WTC11 (cell line): ENCODE results near the gene JADE3. TPM values are rescaled to one million over a fixed set of nuclear protein-coding genes. Genes with fewer than 3 reads are reported as not detected.

Experiments used
- ATAC-seq: fragments of 200-7000 bp; cut with Tn5 transposase; 2 replicates; pipeline ENCODE4 v1.10.0; 2021; ENCODE audit warnings: mild to moderate bottlenecking, moderate library complexity
- CTCF ChIA-PET: fragments of 300-600 bp; sonication (Branson Sonifier 250); formaldehyde crosslinking; loops from one replicate; lab custom pipeline; 2021; ENCODE audit warnings: antibody characterized with exemption; lab: Charles Lee
- POLR2A ChIA-PET: fragments of 350-600 bp; sonication (Branson Sonifier 250); formaldehyde crosslinking; loops from one replicate; lab custom pipeline; 2021; ENCODE audit warnings: antibody characterized with exemption; lab: Charles Lee
- DNase-seq: peaks from one replicate; pipeline ENCODE4 v3.0.0; 2021; ENCODE audit warnings: low spot score
- H3K27ac Mint-ChIP-seq: 2 replicates; pipeline ENCODE4 v1.8.0; 2021; ENCODE audit warnings: mixed read lengths
- H3K27me3 Mint-ChIP-seq: 2 replicates; pipeline ENCODE4 v1.8.0; 2021; ENCODE audit warnings: low read depth, mild to moderate bottlenecking, moderate library complexity, mixed read lengths
- H3K36me3 Mint-ChIP-seq: 2 replicates; pipeline ENCODE4 v1.8.0; 2021; ENCODE audit warnings: mixed read lengths
- H3K4me1 Mint-ChIP-seq: 2 replicates; pipeline ENCODE4 v1.8.0; 2022; ENCODE audit warnings: mixed read lengths
- H3K4me3 Mint-ChIP-seq: 2 replicates; pipeline ENCODE4 v1.8.0; 2021; ENCODE audit warnings: mild to moderate bottlenecking, moderate library complexity, mixed read lengths
- H3K9me3 Mint-ChIP-seq: 2 replicates; pipeline ENCODE4 v1.8.0; 2021; ENCODE audit warnings: mixed read lengths
- ATF6 ChIP-seq: sonication (generic); formaldehyde crosslinking; IDR thresholded peaks from 2 replicates; pipeline ENCODE4 v1.8.1; 2023; ENCODE audit warnings: mild to moderate bottlenecking, missing genetic modification reagents
- CBFB ChIP-seq: sonication (generic); formaldehyde crosslinking; IDR thresholded peaks from 2 replicates; pipeline ENCODE4 v1.8.1; 2022; ENCODE audit warnings: mild to moderate bottlenecking, low read depth, missing genetic modification reagents
- CREB1 ChIP-seq: sonication (generic); formaldehyde crosslinking; IDR thresholded peaks from 2 replicates; pipeline ENCODE4 v1.8.0; 2023; ENCODE audit warnings: mild to moderate bottlenecking, missing genetic modification reagents
- FOXP4 ChIP-seq: sonication (generic); formaldehyde crosslinking; IDR thresholded peaks from 2 replicates; pipeline ENCODE4 v1.8.0; 2022; ENCODE audit warnings: mild to moderate bottlenecking, missing genetic modification reagents
- IRF2 ChIP-seq: sonication (generic); formaldehyde crosslinking; IDR thresholded peaks from 2 replicates; pipeline ENCODE4 v1.8.0; 2022; ENCODE audit warnings: low read depth, missing genetic modification reagents, borderline replicate concordance
- MAX ChIP-seq: sonication (generic); formaldehyde crosslinking; IDR thresholded peaks from 2 replicates; pipeline ENCODE4 v1.8.0; 2022; ENCODE audit warnings: mild to moderate bottlenecking, missing genetic modification reagents
- MLX ChIP-seq: sonication (generic); formaldehyde crosslinking; IDR thresholded peaks from 2 replicates; pipeline ENCODE4 v1.8.1; 2023; ENCODE audit warnings: mild to moderate bottlenecking, missing genetic modification reagents, moderate library complexity
- NFATC4 ChIP-seq: fragments of 250-450 bp; sonication (Bioruptor Pico); IDR thresholded peaks from 2 replicates; pipeline ENCODE4 v1.9.0; 2021; ENCODE audit warnings: mild to moderate bottlenecking
- PRRX2 ChIP-seq: fragments of 250-450 bp; sonication (Bioruptor Pico); IDR thresholded peaks from 2 replicates; pipeline ENCODE4 v1.8.0; 2021; ENCODE audit warnings: mild to moderate bottlenecking
- RELA ChIP-seq: sonication (generic); formaldehyde crosslinking; IDR thresholded peaks from 2 replicates; pipeline ENCODE4 v1.8.1; 2022; ENCODE audit warnings: missing genetic modification reagents, mild to moderate bottlenecking, borderline replicate concordance
- SP1 ChIP-seq: sonication (generic); formaldehyde crosslinking; conservative IDR thresholded peaks from 2 replicates; pipeline ENCODE4 v1.8.1; 2022; ENCODE audit warnings: missing genetic modification reagents
- TCF7 ChIP-seq: sonication (generic); formaldehyde crosslinking; IDR thresholded peaks from 2 replicates; pipeline ENCODE4 v1.8.0; 2022; ENCODE audit warnings: mild to moderate bottlenecking, low read depth, missing genetic modification reagents, moderate library complexity
- ZBTB21 ChIP-seq: sonication (generic); formaldehyde crosslinking; IDR thresholded peaks from 2 replicates; pipeline ENCODE4 v1.8.1; 2023; ENCODE audit warnings: mild to moderate bottlenecking, missing genetic modification reagents, borderline replicate concordance
- ZMAT4 ChIP-seq: fragments of 250-450 bp; sonication (Bioruptor Pico); IDR thresholded peaks from 2 replicates; pipeline ENCODE4 v1.9.0; 2021; ENCODE audit warnings: mild to moderate bottlenecking
- ZNF317 ChIP-seq: sonication (generic); formaldehyde crosslinking; IDR thresholded peaks from 2 replicates; pipeline ENCODE4 v1.8.1; 2023; ENCODE audit warnings: low read depth, mild to moderate bottlenecking, moderate library complexity, missing genetic modification reagents, borderline replicate concordance
- ZSCAN18 ChIP-seq: fragments of 250-450 bp; sonication (Bioruptor Pico); IDR thresholded peaks from 2 replicates; pipeline ENCODE4 v2.1.2; 2022; ENCODE audit warnings: mild to moderate bottlenecking, moderate library complexity
- total RNA-seq: library from RNA; stranded (reverse); gene quantifications from 3 replicates; pipeline ENCODE4 v1.2.3, GENCODE V29; 2021
- TF ChIP-seq, protein P1 (sequence below): sonication (generic); formaldehyde crosslinking; IDR thresholded peaks from 2 replicates; pipeline ENCODE4 v1.8.1; 2022; ENCODE audit warnings: mild to moderate bottlenecking, moderate library complexity, missing genetic modification reagents
- TF ChIP-seq, protein P2 (sequence below): sonication (generic); formaldehyde crosslinking; IDR thresholded peaks from 2 replicates; pipeline ENCODE4 v1.8.1; 2023; ENCODE audit warnings: mild to moderate bottlenecking, missing genetic modification reagents, moderate library complexity

Gene JADE3
- total RNA-seq, 1 experiment from 2014 or later: 19.2 TPM

- TF ChIP-seq MLX (CRISPR knock-in tag): no peak
- no peak for TF ChIP-seq ZSCAN18 (CRISPR knock-in tag)
- TF ChIP-seq IRF2: no peak
- TF ChIP-seq ZBTB21 (CRISPR knock-in tag): no peak
- no peak for TF ChIP-seq NFATC4 (CRISPR knock-in tag)
- TF ChIP-seq MAX (CRISPR knock-in tag): no peak
- TF ChIP-seq ZMAT4 (CRISPR knock-in tag): no peak
These were observed 1.4 kb downstream of the JADE3 start (continued) for GRCh38 chrX:46913667-46914066.

DNA sequence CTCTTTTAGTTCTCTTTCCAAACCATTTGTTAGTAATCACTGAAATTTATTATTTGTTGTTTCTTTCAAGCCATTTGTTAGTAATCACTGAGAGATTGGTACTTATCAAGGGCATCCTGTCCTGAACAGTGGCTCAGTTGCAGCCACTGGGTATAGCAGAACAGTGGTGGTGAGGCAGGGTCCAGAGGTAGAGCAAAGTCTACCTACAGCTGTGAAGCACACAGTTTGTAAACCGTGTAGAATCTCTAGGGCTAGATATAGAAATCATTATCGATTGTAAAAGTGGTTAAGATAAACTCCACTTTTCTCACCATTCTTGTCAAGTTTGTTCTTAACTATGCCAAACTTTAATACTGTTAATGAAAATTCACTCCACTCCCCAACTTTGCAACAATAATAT, 4.1 kb downstream of the JADE3 start:
- TF ChIP-seq SP1 (CRISPR knock-in tag): no peak
- TF ChIP-seq CBFB (CRISPR knock-in tag): no peak
- no peak for TF ChIP-seq TCF7 (CRISPR knock-in tag)
- TF ChIP-seq, protein P1, sequence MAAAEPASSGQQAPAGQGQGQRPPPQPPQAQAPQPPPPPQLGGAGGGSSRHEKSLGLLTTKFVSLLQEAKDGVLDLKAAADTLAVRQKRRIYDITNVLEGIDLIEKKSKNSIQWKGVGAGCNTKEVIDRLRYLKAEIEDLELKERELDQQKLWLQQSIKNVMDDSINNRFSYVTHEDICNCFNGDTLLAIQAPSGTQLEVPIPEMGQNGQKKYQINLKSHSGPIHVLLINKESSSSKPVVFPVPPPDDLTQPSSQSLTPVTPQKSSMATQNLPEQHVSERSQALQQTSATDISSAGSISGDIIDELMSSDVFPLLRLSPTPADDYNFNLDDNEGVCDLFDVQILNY (CRISPR knock-in tag): no peak
- TF ChIP-seq FOXP4 (CRISPR knock-in tag): no peak
- TF ChIP-seq PRRX2: no peak
- ATAC-seq (no peak), DNase-seq (no peak)
- peaks cover 5% of the 10 kb centered on the region; the same call in 1 of the 2 replicates for H3K27me3 Mint-ChIP-seq
- ChIA-PET POLR2A (no interaction called here), CTCF (no interaction called here)
- H3K36me3 Mint-ChIP-seq: peaks cover 16% of the 10 kb centered on the region
- H3K27ac Mint-ChIP-seq: no peak overlapping the region
- peaks cover 31% of the 10 kb centered on the region for H3K4me1 Mint-ChIP-seq
- H3K9me3 Mint-ChIP-seq: peaks cover 19% of the 10 kb centered on the region
- no peak overlapping the region for H3K4me3 Mint-ChIP-seq

DNA sequence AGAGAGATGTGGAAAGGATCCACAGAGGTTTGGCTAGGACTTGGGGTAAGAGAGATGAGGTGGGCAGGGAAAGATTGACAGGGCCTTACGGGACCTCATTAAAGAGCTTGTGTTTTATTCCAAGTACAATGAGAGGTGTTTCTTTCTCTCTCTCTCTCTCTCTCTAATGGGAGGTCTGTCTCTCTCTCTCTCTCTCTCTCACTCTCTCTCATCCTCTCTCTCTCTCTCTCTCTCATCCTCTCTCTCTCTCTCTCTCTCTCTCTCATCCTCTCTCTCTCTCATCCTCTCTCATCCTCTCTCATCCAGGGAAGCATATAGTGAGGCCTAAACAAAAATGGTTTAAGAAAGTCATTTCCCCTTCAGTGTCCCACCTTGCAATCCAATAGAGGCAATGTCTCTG, 5.4 kb downstream of the JADE3 start:
- no peak for ATAC-seq
- H3K27me3 Mint-ChIP-seq: 0 out of 2 replicates have a peak, but pooled peaks cover 2% of the 10 kb centered on the region
- H3K9me3 Mint-ChIP-seq: peaks cover 19% of the 10 kb centered on the region
- peaks cover 16% of the 10 kb centered on the region for H3K36me3 Mint-ChIP-seq
- TF ChIP-seq RELA (CRISPR knock-in tag) (no peak), ATF6 (no peak), CREB1 (no peak), CBFB (CRISPR knock-in tag) (no peak), ZNF317 (CRISPR knock-in tag) (no peak)
- TF ChIP-seq, protein P2, sequence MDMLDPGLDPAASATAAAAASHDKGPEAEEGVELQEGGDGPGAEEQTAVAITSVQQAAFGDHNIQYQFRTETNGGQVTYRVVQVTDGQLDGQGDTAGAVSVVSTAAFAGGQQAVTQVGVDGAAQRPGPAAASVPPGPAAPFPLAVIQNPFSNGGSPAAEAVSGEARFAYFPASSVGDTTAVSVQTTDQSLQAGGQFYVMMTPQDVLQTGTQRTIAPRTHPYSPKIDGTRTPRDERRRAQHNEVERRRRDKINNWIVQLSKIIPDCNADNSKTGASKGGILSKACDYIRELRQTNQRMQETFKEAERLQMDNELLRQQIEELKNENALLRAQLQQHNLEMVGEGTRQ (CRISPR knock-in tag): no peak
- TF ChIP-seq, protein P1 (CRISPR knock-in tag): no peak
- H3K4me1 Mint-ChIP-seq: peaks cover 43% of the 10 kb centered on the region
- H3K4me3 Mint-ChIP-seq: no peak overlapping the region
- POLR2A ChIA-PET: no interaction called here
- peak overlapping the region; percentile 54; the same call in 1 of the 2 replicates for H3K27ac Mint-ChIP-seq
- CTCF ChIA-PET: no interaction called here
- DNase-seq: no peak
